Jurkat, Clone E6-1 (cell line): ENCODE data around the gene ZNRF3.

Source experiments
- DNase-seq: peaks from one replicate; pipeline ENCODE4 v3.0.0-alpha.2; 2011; ENCODE audit warnings: low read depth, low spot score
- H3K4me3 ChIP-seq: 2 replicates; pipeline ENCODE4 v1.5.1; 2011; ENCODE audit warnings: mild to moderate bottlenecking, low read length, control low read depth, moderate library complexity

ZNRF3 gene

DNA sequence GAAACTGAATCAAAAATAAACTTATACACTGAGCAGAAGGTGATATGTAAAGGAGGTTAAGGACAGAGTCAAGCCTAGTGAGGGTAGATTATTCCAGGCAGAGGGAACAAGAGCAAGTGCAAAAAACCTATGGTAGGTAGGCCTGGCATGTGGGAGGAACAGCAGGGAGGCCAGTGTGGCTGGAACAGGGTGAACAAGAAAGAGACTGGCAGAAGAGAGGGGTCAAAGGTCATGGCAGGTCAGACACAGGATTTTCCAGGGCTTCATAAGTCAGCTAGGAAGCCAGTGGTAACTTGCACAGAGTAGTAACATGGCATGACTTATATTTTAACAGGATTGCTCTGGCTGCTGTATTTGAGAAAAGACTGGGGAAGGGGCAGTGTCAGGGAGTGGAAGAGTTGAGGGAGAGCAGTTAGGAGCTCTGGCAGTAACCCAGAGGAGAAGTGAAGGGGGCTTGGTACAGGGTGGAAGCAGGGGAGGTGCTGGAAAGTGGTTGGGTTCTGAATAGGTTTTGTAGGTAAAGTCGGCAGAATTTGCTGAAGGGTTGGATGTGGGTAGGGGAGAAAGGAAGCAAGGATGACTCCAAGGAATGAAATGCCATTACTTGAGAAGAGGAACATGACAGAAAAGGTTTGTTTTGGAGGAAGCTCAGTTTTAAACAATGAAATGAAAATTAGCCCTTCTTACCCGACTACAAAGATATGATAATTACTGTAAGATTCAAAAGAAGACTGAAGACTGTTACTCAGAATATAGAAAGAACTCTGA is 86.2 kb downstream of the ZNRF3 start:
- no peak for DNase-seq
- H3K4me3 ChIP-seq, result no peak overlapping the region

DNA sequence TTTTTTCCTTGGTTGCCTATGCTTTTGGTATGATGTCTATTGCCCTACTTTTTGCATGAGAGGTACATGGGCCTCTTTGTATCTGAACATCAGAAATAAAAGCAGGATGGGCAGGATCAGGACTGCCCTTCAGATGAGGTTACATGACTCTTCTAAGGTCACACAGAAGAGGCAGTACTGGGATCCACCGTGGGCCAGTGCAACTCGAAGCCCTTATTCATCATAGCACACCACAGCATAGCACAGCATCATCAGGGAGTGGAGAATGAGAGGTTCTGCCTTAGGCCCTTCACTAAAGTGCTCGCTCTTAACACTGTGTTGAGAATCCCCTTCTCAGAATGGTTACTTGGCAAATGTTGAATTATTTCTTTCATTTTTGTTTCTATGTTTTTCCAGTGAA is 90.0 kb downstream of the ZNRF3 start:
- H3K4me3 ChIP-seq, result no peak overlapping the region
- DNase-seq, result no peak

DNA sequence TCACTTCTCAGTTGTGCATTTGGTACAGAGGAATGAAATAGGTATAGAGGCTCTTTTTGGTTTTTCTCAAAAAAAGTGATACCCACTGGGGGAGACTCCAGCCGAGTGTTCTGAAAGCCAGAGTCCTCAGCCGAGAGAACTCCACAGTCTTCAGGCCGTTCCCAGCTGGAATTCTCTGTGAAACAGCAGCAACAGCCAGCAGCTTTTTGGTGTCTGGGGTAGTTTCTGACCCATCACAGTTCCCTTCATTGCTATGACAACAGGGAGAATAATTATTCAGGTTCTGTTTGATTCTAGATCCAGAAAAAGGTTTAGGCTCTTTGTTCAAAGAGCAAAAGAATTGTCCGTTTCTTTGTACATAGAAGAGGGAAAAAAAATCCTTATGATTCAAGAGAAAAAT is 93.7 kb downstream of the ZNRF3 start:
- DNase-seq, result no peak
- no peak overlapping the region for H3K4me3 ChIP-seq

DNA sequence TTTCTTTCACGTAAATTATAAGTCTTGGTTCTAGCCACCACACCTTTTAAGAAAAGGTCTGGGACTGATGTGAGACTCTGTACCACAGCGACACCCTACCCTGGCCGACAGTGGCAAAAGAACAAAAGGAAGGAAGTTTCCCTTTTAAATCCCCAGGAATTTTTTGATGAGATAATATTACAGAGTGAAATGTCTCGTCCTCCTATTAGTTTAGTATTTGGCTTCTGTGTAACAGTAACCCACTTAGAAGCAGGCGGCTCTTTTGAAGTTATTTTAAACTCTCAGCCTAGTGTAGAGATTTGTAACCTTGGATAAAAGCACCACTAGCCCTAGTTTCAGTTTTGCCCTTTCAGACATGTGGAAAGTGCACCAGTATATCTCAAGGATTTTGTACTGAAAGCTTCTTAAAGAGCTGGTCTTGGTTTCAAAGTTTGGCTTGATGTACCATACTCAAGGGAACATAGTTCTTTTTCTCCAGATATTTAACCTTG is 94.2 kb downstream of the ZNRF3 start:
- DNase-seq, result no peak
- H3K4me3 ChIP-seq, result no peak overlapping the region

DNA sequence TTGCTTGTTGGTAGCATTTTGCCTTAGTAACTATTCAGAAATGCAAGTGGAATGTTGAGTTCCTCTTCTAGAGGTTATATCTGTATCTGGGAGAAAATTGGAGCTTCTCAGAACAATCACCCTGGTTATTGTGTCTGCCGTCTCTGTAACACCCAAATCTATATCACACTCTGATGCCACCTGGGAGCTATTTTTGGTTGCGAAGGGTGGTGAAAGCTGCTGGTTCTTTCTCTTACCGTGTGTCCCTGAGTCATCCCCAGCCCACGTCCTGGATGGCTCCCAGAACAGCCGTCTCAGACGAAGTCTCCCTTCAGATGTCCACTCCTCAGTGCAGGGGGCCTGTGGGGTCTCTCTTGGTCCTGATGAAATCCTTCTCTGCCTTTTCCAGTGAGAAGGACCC is 94.8 kb downstream of the ZNRF3 start:
- DNase-seq, result no peak

DNA sequence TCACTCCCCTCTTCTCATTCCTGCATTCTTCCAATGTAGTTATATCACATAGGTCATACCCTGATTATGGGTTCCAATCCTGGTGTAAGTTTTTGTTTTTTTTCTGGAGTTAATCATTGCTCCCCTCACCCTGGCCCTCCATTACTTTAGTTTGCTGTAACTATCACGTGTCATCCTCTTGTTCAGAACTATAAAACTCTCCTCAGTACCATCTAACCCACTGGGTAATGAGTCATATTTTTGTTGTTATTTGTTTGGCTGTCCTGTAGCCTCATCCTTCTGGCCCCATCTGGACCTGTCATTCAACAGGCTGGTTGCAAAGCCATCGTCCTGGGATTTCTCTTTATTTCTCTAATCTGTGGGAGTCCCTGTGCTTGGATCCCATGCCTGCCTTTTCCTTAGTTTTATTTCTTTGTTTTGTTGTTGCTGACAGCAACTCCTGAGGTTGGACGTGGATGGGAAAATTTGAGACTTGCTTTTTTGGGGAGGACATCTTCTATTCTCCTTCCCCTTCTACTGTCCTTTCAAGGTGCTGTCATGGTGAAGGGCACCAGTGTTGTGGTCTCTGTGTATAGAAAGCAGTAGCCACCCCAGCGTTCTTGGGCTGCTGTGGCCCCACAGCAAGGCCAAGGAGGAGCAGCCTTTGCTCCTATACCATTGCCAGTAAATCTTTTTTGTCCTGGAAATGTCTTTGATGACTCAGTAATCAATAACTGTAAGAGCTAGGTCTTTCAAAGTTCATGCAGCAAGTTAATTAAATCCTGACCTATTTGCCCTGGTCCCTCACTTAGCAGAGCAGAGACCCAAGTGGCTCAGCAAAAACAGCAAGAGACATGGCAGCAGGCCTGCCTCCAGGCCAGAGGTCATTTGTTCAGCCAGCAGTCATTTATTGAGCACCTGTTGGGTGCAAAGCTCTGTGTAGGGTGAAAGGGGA is 95.8 kb downstream of the ZNRF3 start:
- H3K4me3 ChIP-seq, result no peak overlapping the region
- no peak for DNase-seq

More for the DNA sequence above, 94.8 kb downstream of the ZNRF3 start:
- no peak overlapping the region for H3K4me3 ChIP-seq

DNA sequence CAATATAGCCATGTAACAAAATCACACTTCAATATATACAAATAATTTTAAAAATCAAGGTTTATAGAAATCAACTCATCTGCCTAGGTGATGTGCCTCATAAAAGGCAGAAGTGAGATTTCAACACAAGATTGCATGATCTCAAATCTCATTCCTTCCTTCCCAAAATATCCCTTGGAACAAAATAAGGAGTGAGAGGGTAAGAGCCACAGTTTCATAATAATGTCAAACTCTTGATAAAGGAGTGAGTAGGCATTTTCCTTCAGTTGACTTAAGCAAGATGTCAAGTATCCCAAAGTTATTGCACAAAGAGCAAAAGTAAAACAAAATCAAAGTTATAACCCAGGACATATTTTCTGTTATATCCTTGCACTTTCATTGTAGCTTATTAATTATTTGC is 97.0 kb downstream of the ZNRF3 start:
- DNase-seq, result no peak
- H3K4me3 ChIP-seq, result no peak overlapping the region

DNA sequence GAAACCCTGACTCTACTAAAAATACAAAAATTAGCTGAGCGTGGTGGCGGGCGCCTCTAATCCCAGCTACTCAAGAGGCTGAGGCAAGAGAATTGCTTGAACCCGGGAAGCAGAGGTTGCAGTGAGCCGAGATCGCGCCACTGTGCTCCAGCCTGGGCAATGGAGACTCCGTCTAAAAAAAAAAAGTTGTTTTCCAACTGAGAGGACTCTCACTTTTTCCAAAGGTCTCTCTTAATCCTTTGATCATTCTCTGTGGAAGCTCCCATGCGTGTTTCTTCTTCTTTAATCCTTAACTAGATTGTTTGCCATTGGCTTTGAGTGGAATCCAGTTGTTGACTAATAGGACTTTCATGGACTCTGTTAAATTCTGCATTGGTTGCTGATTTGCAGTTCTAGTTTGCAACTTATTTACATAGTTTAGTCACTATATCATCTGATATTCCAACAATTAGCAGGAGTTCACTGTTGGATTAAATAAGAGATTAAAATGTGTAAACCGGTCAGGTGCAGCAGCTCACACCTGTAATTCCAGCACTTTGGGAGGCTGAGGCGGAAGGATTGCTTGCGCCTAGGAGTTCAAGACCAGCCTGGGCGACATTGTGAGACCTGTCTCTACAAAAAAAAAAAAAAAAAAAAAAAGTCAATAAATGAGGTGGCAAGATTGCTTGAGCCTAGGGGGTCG is 98.6 kb downstream of the ZNRF3 start:
- no peak for DNase-seq
- no peak overlapping the region for H3K4me3 ChIP-seq

DNA sequence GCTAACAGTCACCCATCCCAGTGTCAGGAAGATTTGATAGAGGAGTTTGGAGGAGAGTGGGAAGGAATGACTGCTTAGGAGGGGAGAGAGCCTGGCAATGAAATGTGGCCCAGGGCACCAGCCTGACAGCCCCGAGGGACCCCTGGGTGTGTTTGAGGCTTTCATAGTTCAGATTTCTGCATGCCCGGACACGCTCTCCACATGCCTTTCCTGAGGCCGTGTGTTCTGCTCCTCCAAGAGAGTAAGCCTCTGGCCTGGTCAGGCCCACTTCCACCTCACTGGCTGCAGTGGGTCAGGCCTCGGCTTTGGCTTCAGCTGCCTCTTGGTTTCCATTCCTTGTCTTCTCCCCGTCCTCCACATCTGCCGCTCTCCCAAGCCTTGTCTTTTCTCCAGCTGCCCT is 99.8 kb downstream of the ZNRF3 start:
- DNase-seq, result no peak

DNA sequence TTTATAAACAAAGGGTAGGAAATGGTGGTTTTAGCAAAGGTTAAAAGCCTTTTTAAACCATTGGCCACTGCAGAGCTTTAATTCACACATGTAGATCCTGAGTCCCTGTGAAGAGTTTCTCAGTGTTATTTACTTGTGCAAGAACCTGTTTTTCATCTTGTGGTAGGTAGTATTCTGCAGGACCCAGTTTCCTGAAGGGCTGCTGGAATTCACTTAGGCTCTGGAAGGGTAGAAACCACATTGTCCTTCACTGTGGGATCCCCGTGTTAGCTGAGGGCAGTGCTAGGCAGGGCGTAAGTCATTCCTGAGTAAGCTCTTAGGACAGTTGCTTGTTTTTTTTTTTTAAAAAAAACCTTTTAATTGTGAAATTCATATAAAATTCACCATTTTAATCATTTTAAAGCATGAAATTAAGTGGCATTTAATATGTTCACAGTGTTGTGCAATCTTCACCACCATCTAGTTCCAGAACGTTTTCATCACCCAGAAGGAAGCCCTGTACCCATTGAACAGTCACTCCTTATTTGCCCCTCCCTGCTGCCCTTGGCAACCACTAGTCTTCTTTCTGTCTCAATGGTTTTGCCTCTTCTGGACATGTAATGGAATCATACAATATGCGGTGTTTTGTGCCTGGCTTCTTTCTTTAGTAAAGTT is 100.5 kb downstream of the ZNRF3 start:
- no peak for DNase-seq
- H3K4me3 ChIP-seq, result no peak overlapping the region

More for the DNA sequence above, 99.8 kb downstream of the ZNRF3 start:
- H3K4me3 ChIP-seq, result no peak overlapping the region

DNA sequence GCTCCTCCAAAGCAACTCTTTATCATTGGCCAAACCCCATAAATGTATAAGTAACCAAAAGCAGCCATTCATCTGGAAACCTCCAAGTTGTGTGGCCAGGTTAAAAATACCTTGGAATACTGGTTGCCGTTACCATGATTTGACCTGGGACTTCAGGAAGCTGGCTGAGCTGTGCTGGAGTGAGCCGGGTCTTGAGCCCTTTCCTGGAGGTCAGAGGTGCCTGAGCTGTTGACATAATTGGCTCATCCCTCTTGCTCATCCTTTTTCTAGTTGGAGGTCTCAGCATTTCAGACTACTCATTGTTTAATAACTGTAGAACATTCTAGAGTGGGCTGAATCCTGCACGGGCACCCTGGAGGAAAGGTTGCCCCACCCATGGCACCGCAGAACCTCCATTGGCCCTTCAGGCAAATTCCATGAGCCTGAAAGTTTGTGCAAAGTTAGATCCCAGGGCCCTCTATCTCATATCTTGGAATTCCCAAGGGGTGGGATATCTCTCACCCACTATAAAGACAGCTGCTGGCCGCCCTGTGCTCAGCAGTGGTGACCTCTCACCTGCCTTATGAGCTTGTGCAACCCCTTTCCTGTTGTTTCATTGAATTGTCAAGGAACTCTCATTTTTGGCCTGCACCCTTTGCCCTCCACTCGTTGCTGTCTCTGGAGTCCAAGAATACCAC is 101.2 kb downstream of the ZNRF3 start:
- no peak overlapping the region for H3K4me3 ChIP-seq
- DNase-seq, result no peak

DNA sequence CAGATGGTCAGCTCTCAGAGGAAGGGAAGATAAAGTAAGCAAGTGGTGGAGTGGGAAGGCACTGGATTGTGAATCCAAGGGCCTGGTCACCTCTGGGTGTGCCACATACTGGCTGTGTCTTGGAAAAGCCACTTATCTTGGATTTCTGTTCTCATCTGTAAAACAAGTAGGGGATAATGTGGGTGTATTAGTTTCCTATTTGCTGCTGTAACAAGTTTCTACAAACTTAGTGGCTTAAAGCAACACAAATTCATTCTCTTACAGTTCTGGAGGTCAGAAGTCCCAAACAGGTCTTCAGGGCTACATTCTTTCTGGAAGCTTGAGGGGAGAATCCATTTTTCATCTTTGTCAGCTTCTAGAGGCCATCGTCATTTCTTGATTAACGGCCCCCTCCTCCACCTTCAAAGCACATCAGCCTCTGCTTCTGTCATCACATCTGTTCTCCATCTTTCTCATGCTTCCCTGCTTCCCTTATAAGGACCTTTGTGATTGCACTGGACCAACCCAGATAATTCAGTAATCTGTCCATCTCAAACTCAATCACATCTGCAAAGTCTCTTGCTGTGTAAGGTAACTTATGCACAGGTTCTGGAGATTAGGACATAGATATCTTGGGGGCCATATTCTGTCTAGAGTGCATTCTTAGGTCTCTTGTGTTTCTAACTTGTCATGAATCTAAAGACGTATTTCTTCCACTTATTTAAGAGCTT is 102.4 kb downstream of the ZNRF3 start:
- no peak for DNase-seq
- no peak overlapping the region for H3K4me3 ChIP-seq

DNA sequence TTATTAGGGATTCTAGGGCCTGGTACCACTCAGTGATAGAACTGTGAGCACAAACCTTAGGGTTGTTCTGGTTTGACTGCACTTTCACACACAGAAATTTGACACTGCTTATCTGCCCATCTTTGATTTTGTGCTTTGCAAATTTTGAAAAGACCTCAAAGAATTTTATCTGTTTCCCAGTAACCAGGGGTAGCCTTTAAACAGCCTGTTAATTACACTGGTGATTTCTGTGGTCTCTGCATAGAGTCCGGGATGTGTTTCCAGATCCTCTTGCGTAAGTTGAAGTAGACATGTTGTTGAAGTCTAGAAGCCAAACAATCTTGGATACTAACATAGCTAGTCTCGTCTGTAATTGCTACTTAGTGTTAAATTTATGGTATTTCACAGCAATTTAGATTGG is 103.0 kb downstream of the ZNRF3 start:
- no peak overlapping the region for H3K4me3 ChIP-seq
- DNase-seq, result no peak

DNA sequence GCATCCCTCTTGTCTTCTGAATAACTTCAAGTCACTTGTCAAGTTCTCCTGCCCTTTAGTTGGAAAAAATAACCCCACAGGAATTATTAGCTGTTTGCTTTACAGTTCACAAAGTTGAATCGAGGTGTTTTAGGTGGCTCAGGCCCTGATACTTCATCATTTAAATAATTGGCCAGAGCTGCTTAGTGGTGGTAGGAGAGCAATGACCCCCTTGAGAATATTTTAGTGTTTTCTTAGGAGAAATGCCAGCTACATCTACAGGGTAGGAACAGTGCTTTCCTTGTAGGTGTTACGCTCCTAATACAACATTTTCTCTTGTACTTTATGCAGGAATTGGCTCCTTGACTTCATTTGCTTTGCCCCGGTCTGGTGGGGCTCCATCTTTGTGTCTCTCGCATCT is 105.1 kb downstream of the ZNRF3 start:
- no peak overlapping the region for H3K4me3 ChIP-seq
- no peak for DNase-seq

DNA sequence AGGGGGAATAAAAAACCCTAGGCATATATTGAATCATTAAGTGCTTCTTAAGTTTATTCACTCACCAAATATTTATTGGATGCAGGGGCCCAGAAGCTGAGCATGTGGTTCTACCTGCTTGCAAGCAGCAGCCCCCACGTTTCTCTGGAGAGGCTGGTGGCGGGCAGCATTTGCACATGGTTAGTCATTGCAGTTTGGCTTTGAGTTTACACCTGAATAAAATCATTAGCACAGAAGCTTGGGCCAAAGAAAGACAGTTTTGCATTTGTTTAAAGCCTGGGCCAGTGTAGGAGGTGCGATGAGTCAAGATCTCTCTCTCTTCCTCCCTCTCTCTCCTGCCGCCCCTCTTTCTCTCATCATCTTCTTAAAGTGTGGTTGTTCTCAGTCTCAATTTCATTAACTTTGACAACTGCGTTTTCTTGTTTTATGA is 105.7 kb downstream of the ZNRF3 start:
- DNase-seq, result no peak
- H3K4me3 ChIP-seq, result no peak overlapping the region

DNA sequence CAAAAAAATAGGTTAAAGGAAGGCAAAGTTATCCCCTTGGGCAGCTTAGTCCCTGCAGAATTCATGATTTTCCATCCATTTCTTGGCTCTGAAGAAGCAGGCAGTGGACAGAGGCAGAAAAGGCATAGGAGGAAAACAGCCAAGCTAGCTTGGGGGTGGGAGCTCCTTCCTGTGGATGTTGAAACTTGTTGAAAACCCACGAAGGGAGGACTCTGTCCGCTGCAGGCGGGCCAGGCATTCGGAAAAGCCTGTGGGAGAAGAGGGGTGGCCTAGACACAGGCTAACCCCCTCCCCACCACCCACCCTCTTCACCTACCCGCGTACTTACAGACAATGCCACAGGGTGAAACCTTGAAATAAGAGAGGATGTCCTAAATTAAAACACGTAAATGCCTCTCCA is 106.1 kb downstream of the ZNRF3 start:
- H3K4me3 ChIP-seq, result no peak overlapping the region

DNA sequence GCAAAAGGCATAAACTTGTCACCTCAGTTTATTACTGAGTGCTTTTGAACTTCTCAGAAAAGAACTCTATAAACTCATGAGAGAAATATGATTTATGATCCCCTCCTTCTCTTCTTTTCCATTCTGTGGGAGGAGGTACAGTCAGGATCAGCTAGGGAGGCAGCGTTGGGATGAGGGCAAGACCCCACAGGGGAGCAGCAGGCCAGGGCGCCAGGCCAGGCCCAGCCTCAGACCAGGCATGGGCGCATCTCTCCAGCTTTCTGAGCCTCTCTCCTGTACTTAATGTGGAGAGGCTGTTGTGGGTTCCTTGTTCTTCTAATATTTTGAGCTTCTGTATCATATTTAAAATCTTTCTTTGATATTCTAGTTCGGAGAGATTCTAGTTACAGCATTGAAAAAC is 106.5 kb downstream of the ZNRF3 start:
- no peak for DNase-seq
- H3K4me3 ChIP-seq, result no peak overlapping the region

More for the DNA sequence above, 106.1 kb downstream of the ZNRF3 start:
- no peak for DNase-seq
